ENCODE results near the gene SNRPD3. TPM values are rescaled to one million over a fixed set of nuclear protein-coding genes. Genes with fewer than 3 reads are reported as not detected.

The SNRPD3 gene
- total and polyA plus RNA-seq, 9 of the 15 experiments (the other 6 are each of a cell fraction or from before 2014, with no cell fraction given) = 131 to 366 (median 274) TPM

- TF ChIP-seq NFE2L1 (tag; IDR thresholded peaks at IDR 0.05; ENCODE audit: borderline replicate concordance, low read depth) = no peak
- TF ChIP-seq FOS (IDR thresholded peaks at IDR 0.05; ENCODE audit: extremely low read depth, insufficient read length) = peak; percentile 58
- TF ChIP-seq ERF (CRISPR knock-in tag; IDR thresholded peaks at IDR 0.05) = no peak
- TF ChIP-seq MYNN (IDR thresholded peaks at IDR 0.05) = no peak
- no peak for TF ChIP-seq MYNN (CRISPR knock-in tag; IDR thresholded peaks at IDR 0.05)
- TF ChIP-seq NUFIP1 (IDR thresholded peaks at IDR 0.05; ENCODE audit: partially characterized antibody) = no peak
- TF ChIP-seq ZNF354B (CRISPR knock-in tag; IDR thresholded peaks at IDR 0.05) = no peak
- no peak for TF ChIP-seq TEAD2 (tag; IDR thresholded peaks at IDR 0.05)
- TF ChIP-seq PRMT5 (CRISPR knock-in tag; IDR thresholded peaks at IDR 0.05) = no peak
- no peak for TF ChIP-seq TCF15 (CRISPR knock-in tag; IDR thresholded peaks at IDR 0.05)
- TF ChIP-seq, protein P1, sequence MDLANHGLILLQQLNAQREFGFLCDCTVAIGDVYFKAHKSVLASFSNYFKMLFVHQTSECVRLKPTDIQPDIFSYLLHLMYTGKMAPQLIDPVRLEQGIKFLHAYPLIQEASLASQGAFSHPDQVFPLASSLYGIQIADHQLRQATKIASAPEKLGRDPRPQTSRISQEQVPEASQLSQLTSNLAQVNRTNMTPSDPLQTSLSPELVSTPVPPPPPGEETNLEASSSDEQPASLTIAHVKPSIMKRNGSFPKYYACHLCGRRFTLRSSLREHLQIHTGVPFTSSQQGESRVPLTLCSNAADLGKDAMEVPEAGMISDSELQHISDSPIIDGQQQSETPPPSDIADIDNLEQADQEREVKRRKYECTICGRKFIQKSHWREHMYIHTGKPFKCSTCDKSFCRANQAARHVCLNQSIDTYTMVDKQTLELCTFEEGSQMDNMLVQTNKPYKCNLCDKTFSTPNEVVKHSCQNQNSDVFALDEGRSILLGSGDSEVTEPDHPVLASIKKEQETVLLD (IDR thresholded peaks at IDR 0.05) = peak; percentile 54; the same call in 1 of the 2 replicates
- no peak for TF ChIP-seq ZNF133 (CRISPR knock-in tag; IDR thresholded peaks at IDR 0.05)
- TF ChIP-seq KDM2B (CRISPR knock-in tag; IDR thresholded peaks at IDR 0.05) = no peak
- TF ChIP-seq POLR3G (IDR thresholded peaks at IDR 0.05; ENCODE audit: extremely low read depth, insufficient read length, insufficient replicate concordance) = no peak
- TF ChIP-seq HDGF (IDR thresholded peaks at IDR 0.05) = no peak
- TF ChIP-seq HCFC1 (IDR thresholded peaks at IDR 0.05; ENCODE audit: low read depth, low read length) = peak; percentile 81
- TF ChIP-seq ZBTB34 (CRISPR knock-in tag; IDR thresholded peaks at IDR 0.05) = no peak
- no peak for TF ChIP-seq ID3 (CRISPR knock-in tag; IDR thresholded peaks at IDR 0.05)
- TF ChIP-seq ID3 (tag; IDR thresholded peaks at IDR 0.05) = peak; percentile 84
- TF ChIP-seq, protein P2, sequence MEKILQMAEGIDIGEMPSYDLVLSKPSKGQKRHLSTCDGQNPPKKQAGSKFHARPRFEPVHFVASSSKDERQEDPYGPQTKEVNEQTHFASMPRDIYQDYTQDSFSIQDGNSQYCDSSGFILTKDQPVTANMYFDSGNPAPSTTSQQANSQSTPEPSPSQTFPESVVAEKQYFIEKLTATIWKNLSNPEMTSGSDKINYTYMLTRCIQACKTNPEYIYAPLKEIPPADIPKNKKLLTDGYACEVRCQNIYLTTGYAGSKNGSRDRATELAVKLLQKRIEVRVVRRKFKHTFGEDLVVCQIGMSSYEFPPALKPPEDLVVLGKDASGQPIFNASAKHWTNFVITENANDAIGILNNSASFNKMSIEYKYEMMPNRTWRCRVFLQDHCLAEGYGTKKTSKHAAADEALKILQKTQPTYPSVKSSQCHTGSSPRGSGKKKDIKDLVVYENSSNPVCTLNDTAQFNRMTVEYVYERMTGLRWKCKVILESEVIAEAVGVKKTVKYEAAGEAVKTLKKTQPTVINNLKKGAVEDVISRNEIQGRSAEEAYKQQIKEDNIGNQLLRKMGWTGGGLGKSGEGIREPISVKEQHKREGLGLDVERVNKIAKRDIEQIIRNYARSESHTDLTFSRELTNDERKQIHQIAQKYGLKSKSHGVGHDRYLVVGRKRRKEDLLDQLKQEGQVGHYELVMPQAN (IDR thresholded peaks at IDR 0.05; ENCODE audit: borderline replicate concordance) = peak; percentile 26; the same call in 1 of the 2 replicates
- TF ChIP-seq PHF8 (IDR thresholded peaks at IDR 0.05; ENCODE audit: borderline replicate concordance, low read length) = peak; percentile 80
- TF ChIP-seq, protein P3, sequence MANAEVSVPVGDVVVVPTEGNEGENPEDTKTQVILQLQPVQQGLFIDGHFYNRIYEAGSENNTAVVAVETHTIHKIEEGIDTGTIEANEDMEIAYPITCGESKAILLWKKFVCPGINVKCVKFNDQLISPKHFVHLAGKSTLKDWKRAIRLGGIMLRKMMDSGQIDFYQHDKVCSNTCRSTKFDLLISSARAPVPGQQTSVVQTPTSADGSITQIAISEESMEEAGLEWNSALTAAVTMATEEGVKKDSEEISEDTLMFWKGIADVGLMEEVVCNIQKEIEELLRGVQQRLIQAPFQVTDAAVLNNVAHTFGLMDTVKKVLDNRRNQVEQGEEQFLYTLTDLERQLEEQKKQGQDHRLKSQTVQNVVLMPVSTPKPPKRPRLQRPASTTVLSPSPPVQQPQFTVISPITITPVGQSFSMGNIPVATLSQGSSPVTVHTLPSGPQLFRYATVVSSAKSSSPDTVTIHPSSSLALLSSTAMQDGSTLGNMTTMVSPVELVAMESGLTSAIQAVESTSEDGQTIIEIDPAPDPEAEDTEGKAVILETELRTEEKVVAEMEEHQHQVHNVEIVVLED (CRISPR knock-in tag; IDR thresholded peaks at IDR 0.05) = peak; percentile 54; the same call in 1 of the 2 replicates
Observed at GRCh38 chr22:24555165-24556039, at the start of gene SNRPD3 (continued).
